ENCODE measurements around the gene NOTCH1. TPM values are rescaled to one million over a fixed set of nuclear protein-coding genes. Genes with fewer than 3 reads are reported as not detected.
"Not testable (repeated sequence)": the region's sequence is repeated elsewhere in the genome, so short reads cannot be mapped to it uniquely, and the experiment has no call there.

Gene NOTCH1
- total RNA-seq, 4 donors from 2014 or later: 19.6 to 35.4 (median 23.2) TPM

DNA sequence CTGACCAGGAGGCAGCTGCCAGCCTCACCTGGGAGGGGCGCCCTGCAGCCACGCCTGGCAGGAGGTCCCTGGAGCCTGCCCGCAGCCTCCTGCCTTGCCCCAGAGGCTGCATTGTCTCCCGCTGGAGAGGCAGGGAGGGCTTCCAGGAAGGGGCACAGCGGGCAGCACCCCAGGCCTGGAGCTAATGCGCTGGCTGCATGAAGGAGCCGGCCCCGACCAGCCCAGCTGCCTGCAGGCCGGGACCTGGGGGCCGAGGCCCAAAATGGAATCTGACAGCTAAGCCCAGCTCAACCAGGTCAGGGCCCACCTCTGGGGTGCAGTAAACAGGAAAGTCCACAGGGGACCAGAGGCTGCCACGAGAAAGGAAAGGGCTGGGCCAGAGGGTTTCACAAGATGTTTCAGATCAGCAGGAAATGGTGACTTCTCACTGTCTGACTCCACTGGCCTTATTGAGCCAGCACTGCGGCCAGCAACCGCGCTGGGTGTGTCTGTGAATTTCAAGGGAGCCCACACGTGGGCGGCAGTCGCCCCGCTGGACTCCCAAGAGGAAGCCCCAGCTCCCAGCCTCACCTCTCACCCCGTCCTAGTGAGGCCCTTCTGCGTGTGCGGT, 18.6 kb upstream of the NOTCH1 start:
- 68 to 80% methylated on average over 2 to 12 of the region's 21 CpGs for WGBS, 2 donors
- no peak overlapping the region for H3K4me3 ChIP-seq (replicated peaks in 1 of 3)
- H3K36me3 ChIP-seq: no peaks in the 10 kb centered on the region
- intact Hi-C loops (cut with DNase I): no loop called here
- no peaks in the 10 kb centered on the region for H3K9me3 ChIP-seq
- TF ChIP-seq CTCF (IDR thresholded peaks at IDR 0.05) (peak in 2 of 6 experiments; percentile 21 to 24), POLR2A (IDR thresholded peaks at IDR 0.05) (no peak)
- DNase-seq: peak; percentile 38 to 43
- peaks cover 18 to 61% of the 10 kb centered on the region in 2 donors for H3K4me1 ChIP-seq
- H3K27me3 ChIP-seq: no peaks in the 10 kb centered on the region
- H3K27ac ChIP-seq: peak overlapping the region in 2 of 3 donors; percentile 57 to 63

DNA sequence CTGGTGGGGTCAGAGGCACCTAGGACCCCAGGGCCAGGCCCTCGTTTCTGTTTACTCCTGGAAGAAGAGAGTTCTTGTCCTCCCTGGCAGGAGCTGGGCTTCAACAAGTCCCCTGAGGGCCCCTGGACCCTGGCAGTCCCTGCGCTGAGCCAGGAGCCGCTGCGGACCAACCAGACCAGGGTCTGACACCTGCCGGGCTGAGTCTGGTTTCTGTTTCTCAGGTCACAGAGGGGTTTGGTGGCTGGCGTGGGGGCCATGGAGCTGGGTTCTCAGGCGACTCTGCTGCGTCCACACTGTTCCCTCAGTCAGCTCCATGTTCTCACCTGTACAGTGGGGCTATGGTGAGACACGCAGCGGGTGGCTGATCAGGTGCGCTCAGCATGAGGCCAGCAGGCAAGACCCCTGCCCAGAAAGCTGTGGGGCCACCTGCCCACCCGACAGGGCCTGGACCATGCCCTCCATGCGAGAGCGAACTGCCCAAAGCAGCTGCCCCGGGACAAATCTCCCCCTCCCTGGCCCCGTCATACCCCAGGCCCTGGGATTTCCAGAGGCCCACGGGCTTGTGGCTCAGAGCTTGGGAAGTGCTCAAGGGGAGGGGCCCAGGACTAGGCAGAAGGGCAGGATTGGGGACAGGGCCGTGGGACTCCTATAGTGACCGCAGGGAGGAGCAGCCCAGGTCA, 17.9 kb upstream of the NOTCH1 start:
- H3K4me3 ChIP-seq (replicated peaks in 1 of 3): no peak overlapping the region
- intact Hi-C loops (cut with DNase I): no loop called here
- 71 to 95% methylated on average over 5 to 10 of the region's 19 CpGs for WGBS, 2 donors
- no peaks in the 10 kb centered on the region for H3K36me3 ChIP-seq
- TF ChIP-seq POLR2A (IDR thresholded peaks at IDR 0.05): no peak
- peak overlapping the region in 1 of 3 donors; percentile 57 for H3K27ac ChIP-seq
- peaks cover 19 to 58% of the 10 kb centered on the region in 2 donors for H3K4me1 ChIP-seq
- no peaks in the 10 kb centered on the region for H3K9me3 ChIP-seq
- DNase-seq: no peak
- no peaks in the 10 kb centered on the region for H3K27me3 ChIP-seq

DNA sequence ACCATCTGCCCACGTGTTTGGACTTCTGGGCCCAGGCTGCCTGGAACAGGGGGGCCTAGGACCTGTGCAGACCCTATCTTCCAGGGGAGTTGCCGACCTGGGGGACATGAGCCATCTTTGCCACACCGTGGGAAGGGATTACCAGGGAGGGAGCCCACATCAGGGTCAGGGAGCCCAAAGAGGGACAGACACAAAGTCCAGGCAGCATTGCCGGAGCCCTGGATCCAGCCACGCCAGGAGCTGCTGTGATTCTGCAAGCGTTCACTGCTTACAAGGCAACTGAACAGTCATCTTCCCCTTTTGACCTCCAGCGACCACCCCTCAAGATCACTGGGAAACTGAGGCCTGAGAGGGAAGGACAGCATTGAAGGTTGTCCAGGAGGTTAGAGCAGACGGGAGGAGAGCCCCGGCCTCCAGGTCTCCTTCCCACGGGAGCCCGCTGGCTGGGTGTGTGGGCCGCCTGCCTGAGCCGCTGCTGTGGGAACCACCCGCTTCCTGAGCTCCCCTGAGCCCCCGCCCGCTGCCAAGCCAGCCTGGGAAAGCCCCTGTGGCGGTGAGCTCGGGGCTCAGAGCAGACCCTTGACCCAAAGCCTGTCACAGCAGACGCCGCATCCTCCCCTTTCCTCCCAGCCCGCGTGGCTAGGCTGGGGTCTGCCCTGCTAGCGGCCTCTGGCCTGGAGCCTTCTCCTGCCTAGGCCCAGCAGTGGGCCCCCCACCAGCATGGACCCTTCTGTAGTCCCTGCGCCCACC, 17.1 kb upstream of the NOTCH1 start:
- intact Hi-C loops (cut with DNase I): no loop called here
- no peak overlapping the region for H3K4me3 ChIP-seq (replicated peaks in 1 of 3)
- H3K4me1 ChIP-seq: peaks cover 18 to 56% of the 10 kb centered on the region in 2 donors
- no peak for DNase-seq
- H3K9me3 ChIP-seq: no peaks in the 10 kb centered on the region
- WGBS, 2 donors: 80 to 82% methylated on average over 9 to 10 of the region's 24 CpGs
- no peak overlapping the region for H3K27ac ChIP-seq
- no peaks in the 10 kb centered on the region for H3K27me3 ChIP-seq
- H3K36me3 ChIP-seq: no peaks in the 10 kb centered on the region
- TF ChIP-seq CTCF (IDR thresholded peaks at IDR 0.05) (no peak), POLR2A (IDR thresholded peaks at IDR 0.05) (no peak)

DNA sequence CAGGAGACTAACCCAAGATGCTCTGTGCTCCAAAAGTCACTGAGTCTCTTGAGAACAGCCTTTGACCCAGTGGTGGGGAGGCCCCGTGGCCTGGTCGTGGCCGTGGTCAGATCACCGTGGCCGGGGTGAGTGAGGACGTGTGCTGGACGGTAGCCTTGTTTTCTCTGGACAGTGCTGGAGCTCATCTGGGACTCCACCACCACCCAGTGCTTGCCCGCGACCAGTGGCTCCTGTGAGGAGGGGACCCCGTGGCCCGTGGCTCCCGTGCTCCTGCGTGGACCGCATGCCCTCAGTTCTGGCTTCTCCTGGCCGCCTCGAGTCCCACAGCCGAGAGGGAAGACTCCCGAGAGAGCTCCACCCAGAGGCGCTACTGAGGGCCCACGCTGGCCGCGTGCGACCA, 15.9 kb upstream of the NOTCH1 start:
- no peak for TF ChIP-seq CTCF (IDR thresholded peaks at IDR 0.05)
- no peak for TF ChIP-seq POLR2A (IDR thresholded peaks at IDR 0.05)
- Histone ChIP-seq H3K4me3 (replicated peaks in 1 of 3) (no peak overlapping the region), H3K27me3 (no peaks in the 10 kb centered on the region), H3K9me3 (no peaks in the 10 kb centered on the region), H3K4me1 (peaks cover 17 to 56% of the 10 kb centered on the region in 2 donors), H3K36me3 (no peaks in the 10 kb centered on the region), H3K27ac (no peak overlapping the region)
- 88 to 97% methylated on average over 14 to 15 of the region's 23 CpGs for WGBS, 2 donors
- intact Hi-C loops (cut with DNase I): no loop called here
- DNase-seq: no peak

DNA sequence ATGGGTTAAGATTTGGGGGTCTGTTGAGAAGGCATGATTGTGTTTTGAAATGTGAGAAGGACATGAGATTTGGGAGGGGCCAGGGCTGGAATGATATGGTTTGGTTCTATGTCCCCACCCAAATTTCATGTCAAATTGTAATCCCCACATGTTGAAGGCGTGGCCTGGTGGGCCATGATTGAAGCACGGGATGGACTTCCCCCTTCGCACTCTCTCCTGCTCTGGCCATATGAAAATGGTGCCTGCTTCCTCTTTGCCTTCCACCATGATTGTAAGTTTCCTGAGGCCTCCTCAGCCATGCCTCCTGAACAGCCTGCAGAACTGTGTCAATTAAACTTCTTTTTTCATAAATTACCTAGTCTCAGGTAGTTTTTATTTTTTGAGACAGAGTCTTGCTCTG, 14.7 kb upstream of the NOTCH1 start:
- no peaks in the 10 kb centered on the region for H3K36me3 ChIP-seq
- H3K9me3 ChIP-seq: no peaks in the 10 kb centered on the region
- TF ChIP-seq CTCF (IDR thresholded peaks at IDR 0.05) (no peak), POLR2A (IDR thresholded peaks at IDR 0.05) (no peak)
- intact Hi-C loops (cut with DNase I): no loop called here
- H3K4me1 ChIP-seq: peaks cover 17 to 46% of the 10 kb centered on the region in 2 donors
- no peak overlapping the region for H3K27ac ChIP-seq
- 89 to 95% methylated on average over 3 of the region's 3 CpGs for WGBS, 2 donors
- no peak overlapping the region for H3K4me3 ChIP-seq (replicated peaks in 1 of 3)
- DNase-seq: no peak
- no peaks in the 10 kb centered on the region for H3K27me3 ChIP-seq

DNA sequence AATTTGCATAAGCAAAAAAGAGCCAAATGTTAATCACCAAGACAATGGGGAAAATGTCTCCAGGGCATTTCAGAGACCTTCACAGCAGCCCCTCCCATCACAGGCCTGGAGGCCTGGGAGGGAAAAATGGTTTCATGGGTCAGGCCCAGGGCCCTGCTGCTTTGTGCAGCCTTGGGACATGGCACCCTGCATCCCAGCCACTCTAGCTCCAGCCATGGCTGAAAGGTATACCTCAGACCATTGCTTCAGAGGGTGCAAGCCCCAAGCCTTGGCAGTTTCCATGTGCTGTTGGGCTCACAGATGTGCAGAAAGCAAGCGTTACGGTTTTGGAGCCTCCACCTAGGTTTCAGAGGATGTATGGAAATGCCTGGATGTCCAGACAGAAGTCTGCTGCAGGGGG, 13.5 kb upstream of the NOTCH1 start:
- H3K9me3 ChIP-seq; H3K36me3 ChIP-seq; DNase-seq; H3K27me3 ChIP-seq; H3K27ac ChIP-seq; intact Hi-C loops (cut with DNase I); H3K4me3 ChIP-seq (replicated peaks in 1 of 3): not testable (repeated sequence)
- peaks cover 16 to 45% of the 10 kb centered on the region in 2 donors for H3K4me1 ChIP-seq
- 97 to 100% methylated on average over 1 to 2 of the region's 2 CpGs for WGBS, 2 donors

- peak overlapping the region; percentile 67 to 92 (median 78) for H3K27ac ChIP-seq
- intact Hi-C loops (cut with DNase I); H3K27me3 ChIP-seq; DNase-seq; H3K4me3 ChIP-seq (replicated peaks in 1 of 3); H3K36me3 ChIP-seq; H3K9me3 ChIP-seq: not testable (repeated sequence)
- peaks cover 13 to 41% of the 10 kb centered on the region in 2 donors for H3K4me1 ChIP-seq
- 89 to 90% methylated on average over 5 of the region's 5 CpGs for WGBS, 2 donors
Measured at GRCh38 chr9:136558846-136559245, 13.0 kb upstream of the NOTCH1 start.

Measured in thyroid gland (tissue), 4 donors.